ENCODE measurements around the gene CEP131.

Gene CEP131

GRCh38 chr17:81198826-81199481 is 23.8 kb downstream of the CEP131 start:
- Histone ChIP-seq H3K27me3 (ENCODE audit: control insufficient read depth, insufficient read depth, low read length) (no peaks in the 10 kb centered on the region), H2AFZ (no peak overlapping the region), H3K4me1 (no peaks in the 10 kb centered on the region), H3K9me3 (ENCODE audit: control insufficient read depth, low read length) (no peaks in the 10 kb centered on the region), H3K27ac (no peak overlapping the region), H3K36me3 (ENCODE audit: control insufficient read depth, insufficient read depth, low read length) (no peaks in the 10 kb centered on the region), H3K4me3 (ENCODE audit: low read depth, low read length) (no peak overlapping the region), H3K79me2 (no peaks in the 10 kb centered on the region), H3K4me2 (ENCODE audit: low read length) (no peak overlapping the region), H3K9ac (no peak overlapping the region)
- TF ChIP-seq CTCF (IDR thresholded peaks at IDR 0.05), result no peak

- Histone ChIP-seq H2AFZ (no peak overlapping the region), H3K9me3 (ENCODE audit: control insufficient read depth, low read length) (no peaks in the 10 kb centered on the region), H3K79me2 (no peaks in the 10 kb centered on the region), H3K27ac (no peak overlapping the region), H3K9ac (no peak overlapping the region), H3K27me3 (ENCODE audit: control insufficient read depth, insufficient read depth, low read length) (no peaks in the 10 kb centered on the region), H3K4me3 (ENCODE audit: low read depth, low read length) (no peak overlapping the region), H3K36me3 (ENCODE audit: control insufficient read depth, insufficient read depth, low read length) (no peaks in the 10 kb centered on the region), H3K4me2 (ENCODE audit: low read length) (no peak overlapping the region), H3K4me1 (no peaks in the 10 kb centered on the region)
- no peak for TF ChIP-seq CTCF (IDR thresholded peaks at IDR 0.05)
Measured at GRCh38 chr17:81197831-81198490, 24.8 kb downstream of the CEP131 start.

GRCh38 chr17:81197409-81197795 is 25.4 kb downstream of the CEP131 start:
- H3K9ac ChIP-seq, result no peak overlapping the region
- no peaks in the 10 kb centered on the region for H3K79me2 ChIP-seq
- TF ChIP-seq CTCF (IDR thresholded peaks at IDR 0.05), result no peak
- H3K4me2 ChIP-seq (ENCODE audit: low read length), result no peak overlapping the region
- no peak overlapping the region for H3K4me3 ChIP-seq (ENCODE audit: low read depth, low read length)
- no peaks in the 10 kb centered on the region for H3K36me3 ChIP-seq (ENCODE audit: control insufficient read depth, insufficient read depth, low read length)
- H3K27ac ChIP-seq, result no peak overlapping the region
- H3K9me3 ChIP-seq (ENCODE audit: control insufficient read depth, low read length), result no peaks in the 10 kb centered on the region
- no peaks in the 10 kb centered on the region for H3K4me1 ChIP-seq
- H2AFZ ChIP-seq, result no peak overlapping the region
- no peaks in the 10 kb centered on the region for H3K27me3 ChIP-seq (ENCODE audit: control insufficient read depth, insufficient read depth, low read length)

GRCh38 chr17:81196505-81197408 is 26.0 kb downstream of the CEP131 start:
- Histone ChIP-seq H3K27me3 (ENCODE audit: control insufficient read depth, insufficient read depth, low read length) (no peaks in the 10 kb centered on the region), H3K79me2 (no peaks in the 10 kb centered on the region), H2AFZ (no peak overlapping the region), H3K4me1 (no peaks in the 10 kb centered on the region), H3K9me3 (ENCODE audit: control insufficient read depth, low read length) (no peaks in the 10 kb centered on the region), H3K9ac (no peak overlapping the region), H3K4me2 (ENCODE audit: low read length) (no peak overlapping the region), H3K27ac (no peak overlapping the region), H3K4me3 (ENCODE audit: low read depth, low read length) (no peak overlapping the region), H3K36me3 (ENCODE audit: control insufficient read depth, insufficient read depth, low read length) (no peaks in the 10 kb centered on the region)
- TF ChIP-seq CTCF (IDR thresholded peaks at IDR 0.05), result no peak

All from parathyroid adenoma (tissue), 2 donors.